ENCODE results near the gene HSPG2.

DNA sequence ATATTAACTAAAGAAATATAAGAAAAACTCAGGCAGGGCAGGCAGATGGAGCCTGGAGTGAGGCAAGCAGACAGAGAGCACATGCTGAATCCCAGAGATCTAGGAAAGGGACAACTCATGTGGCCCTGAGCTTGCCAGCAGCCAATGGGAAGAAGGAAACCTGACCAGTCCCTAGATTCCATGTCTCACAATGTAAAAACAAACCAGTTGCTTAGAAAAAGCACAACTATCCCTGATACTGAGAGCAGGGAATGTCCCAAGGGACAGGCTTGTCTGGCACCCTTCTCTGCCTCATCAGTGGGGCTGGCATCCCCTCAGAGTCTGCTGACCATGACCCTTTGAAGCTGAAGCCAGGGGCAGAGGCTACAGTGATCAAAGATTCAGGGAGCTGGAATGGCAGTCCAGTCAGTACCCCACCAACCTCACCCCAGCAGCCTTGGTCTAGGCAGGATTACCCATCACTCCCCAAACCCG is 27.8 kb downstream of the HSPG2 start:
- TF ChIP-seq, protein P1, sequence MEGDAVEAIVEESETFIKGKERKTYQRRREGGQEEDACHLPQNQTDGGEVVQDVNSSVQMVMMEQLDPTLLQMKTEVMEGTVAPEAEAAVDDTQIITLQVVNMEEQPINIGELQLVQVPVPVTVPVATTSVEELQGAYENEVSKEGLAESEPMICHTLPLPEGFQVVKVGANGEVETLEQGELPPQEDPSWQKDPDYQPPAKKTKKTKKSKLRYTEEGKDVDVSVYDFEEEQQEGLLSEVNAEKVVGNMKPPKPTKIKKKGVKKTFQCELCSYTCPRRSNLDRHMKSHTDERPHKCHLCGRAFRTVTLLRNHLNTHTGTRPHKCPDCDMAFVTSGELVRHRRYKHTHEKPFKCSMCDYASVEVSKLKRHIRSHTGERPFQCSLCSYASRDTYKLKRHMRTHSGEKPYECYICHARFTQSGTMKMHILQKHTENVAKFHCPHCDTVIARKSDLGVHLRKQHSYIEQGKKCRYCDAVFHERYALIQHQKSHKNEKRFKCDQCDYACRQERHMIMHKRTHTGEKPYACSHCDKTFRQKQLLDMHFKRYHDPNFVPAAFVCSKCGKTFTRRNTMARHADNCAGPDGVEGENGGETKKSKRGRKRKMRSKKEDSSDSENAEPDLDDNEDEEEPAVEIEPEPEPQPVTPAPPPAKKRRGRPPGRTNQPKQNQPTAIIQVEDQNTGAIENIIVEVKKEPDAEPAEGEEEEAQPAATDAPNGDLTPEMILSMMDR (IDR thresholded peaks at IDR 0.05; ENCODE audit: insufficient read depth, low read length, poor library complexity, severe bottlenecking), result no peak
- no peak for TF ChIP-seq EZH2phosphoT487 (conservative IDR thresholded peaks at IDR 0.05; ENCODE audit: low read length)

All from SU-DHL-6 (cell line).